ENCODE measurements around the gene NDUFV1. TPM values are rescaled to one million over a fixed set of nuclear protein-coding genes. Genes with fewer than 3 reads are reported as not detected.

The NDUFV1 gene
- total RNA-seq, 1 experiment from 2014 or later, result 250 TPM

- H3K4me1 ChIP-seq (ENCODE audit: insufficient read depth, low read length, poor library complexity, severe bottlenecking), result peaks cover 11% of the 10 kb centered on the region
- H3K36me3 ChIP-seq (ENCODE audit: insufficient read depth, low read length, poor library complexity, severe bottlenecking), result no peaks in the 10 kb centered on the region
- ChIA-PET CTCF (no interaction called here), POLR2A (ENCODE audit: low non-redundant PET) (no interaction called here)
- no peaks in the 10 kb centered on the region for H3K27me3 ChIP-seq (replicated peaks; ENCODE audit: insufficient read depth, low read depth, low read length, poor library complexity)
- intact Hi-C loops (cut with micrococcal nuclease; ENCODE audit: unreplicated experiment), result loop anchor here (5.0 kb wide), 1 partner anchor 168 kb away; no protein-coding TSS in a partner anchor
- H3K27ac ChIP-seq (ENCODE audit: low read depth, low read length, poor library complexity, severe bottlenecking), result no peak overlapping the region
- H3K4me3 ChIP-seq (ENCODE audit: low read depth, low read length, poor library complexity, severe bottlenecking), result no peak overlapping the region
- no TSS peak for BruUV-seq (replicated peaks)
- no peak for TF ChIP-seq EZH2 (IDR thresholded peaks at IDR 0.05; ENCODE audit: borderline replicate concordance, low read depth, low read length, poor library complexity, severe bottlenecking)
- no peak for TF ChIP-seq CTCF (conservative IDR thresholded peaks at IDR 0.05; ENCODE audit: low read depth, low read length)
- H3K9me3 ChIP-seq (ENCODE audit: low read depth, low read length, poor library complexity, severe bottlenecking), result no peaks in the 10 kb centered on the region
- DNase-seq (ENCODE audit: low spot score), result no peak
These were observed 27.1 kb downstream of the NDUFV1 start for GRCh38 chr11:67633758-67634365.

GRCh38 chr11:67634366-67635230 is 27.9 kb downstream of the NDUFV1 start:
- H3K4me3 ChIP-seq (ENCODE audit: low read depth, low read length, poor library complexity, severe bottlenecking), result no peak overlapping the region
- ChIA-PET POLR2A (ENCODE audit: low non-redundant PET) (no interaction called here), CTCF (no interaction called here)
- H3K4me1 ChIP-seq (ENCODE audit: insufficient read depth, low read length, poor library complexity, severe bottlenecking), result peaks cover 10% of the 10 kb centered on the region
- TF ChIP-seq CTCF (conservative IDR thresholded peaks at IDR 0.05; ENCODE audit: low read depth, low read length), result no peak
- no peak for TF ChIP-seq EZH2 (IDR thresholded peaks at IDR 0.05; ENCODE audit: borderline replicate concordance, low read depth, low read length, poor library complexity, severe bottlenecking)
- H3K9me3 ChIP-seq (ENCODE audit: low read depth, low read length, poor library complexity, severe bottlenecking), result no peaks in the 10 kb centered on the region
- no TSS peak for BruUV-seq (replicated peaks)
- H3K36me3 ChIP-seq (ENCODE audit: insufficient read depth, low read length, poor library complexity, severe bottlenecking), result no peaks in the 10 kb centered on the region
- DNase-seq (ENCODE audit: low spot score), result no peak
- H3K27ac ChIP-seq (ENCODE audit: low read depth, low read length, poor library complexity, severe bottlenecking), result no peak overlapping the region
- H3K27me3 ChIP-seq (replicated peaks; ENCODE audit: insufficient read depth, low read depth, low read length, poor library complexity), result no peaks in the 10 kb centered on the region
- intact Hi-C loops (cut with micrococcal nuclease; ENCODE audit: unreplicated experiment), result loop anchor here (5.0 kb wide), 1 partner anchor 168 kb away; no protein-coding TSS in a partner anchor

- CTCF ChIA-PET, result no interaction called here
- H3K4me3 ChIP-seq (ENCODE audit: low read depth, low read length, poor library complexity, severe bottlenecking), result no peak overlapping the region
- no peak overlapping the region for H3K27ac ChIP-seq (ENCODE audit: low read depth, low read length, poor library complexity, severe bottlenecking)
- POLR2A ChIA-PET (ENCODE audit: low non-redundant PET), result no interaction called here
- BruUV-seq (replicated peaks), result no TSS peak
- no peak for TF ChIP-seq CTCF (conservative IDR thresholded peaks at IDR 0.05; ENCODE audit: low read depth, low read length)
- no peak for TF ChIP-seq EZH2 (IDR thresholded peaks at IDR 0.05; ENCODE audit: borderline replicate concordance, low read depth, low read length, poor library complexity, severe bottlenecking)
- DNase-seq (ENCODE audit: low spot score), result no peak
- H3K9me3 ChIP-seq (ENCODE audit: low read depth, low read length, poor library complexity, severe bottlenecking), result no peaks in the 10 kb centered on the region
- intact Hi-C loops (cut with micrococcal nuclease; ENCODE audit: unreplicated experiment), result no loop called here
- H3K36me3 ChIP-seq (ENCODE audit: insufficient read depth, low read length, poor library complexity, severe bottlenecking), result no peaks in the 10 kb centered on the region
- no peaks in the 10 kb centered on the region for H3K27me3 ChIP-seq (replicated peaks; ENCODE audit: insufficient read depth, low read depth, low read length, poor library complexity)
- peaks cover 6% of the 10 kb centered on the region for H3K4me1 ChIP-seq (ENCODE audit: insufficient read depth, low read length, poor library complexity, severe bottlenecking)
These were observed 28.4 kb downstream of the NDUFV1 start for GRCh38 chr11:67635231-67635521.

All from A673 (cell line).